Measurements from ENCODE around the gene CDH4. TPM values are rescaled to one million over a fixed set of nuclear protein-coding genes. Genes with fewer than 3 reads are reported as not detected.
"Not testable (repeated sequence)": the region's sequence is repeated elsewhere in the genome, so short reads cannot be mapped to it uniquely, and the experiment has no call there.

Gene CDH4
- total and polyA plus RNA-seq, 12 donors, result 0.04 to 0.25 (median 0.08) TPM; not detected in 5

- no peaks in the 10 kb centered on the region for H3K9me3 ChIP-seq
- DNase-seq (no peak), ATAC-seq (peak in 1 of 8 donors; percentile 46)
- no peaks in the 10 kb centered on the region for H3K27me3 ChIP-seq
- intact Hi-C loops (cut with DNase I), result no loop called here
- no peak overlapping the region for H3K27ac ChIP-seq
- no peak overlapping the region for H3K4me3 ChIP-seq
- H3K4me1 ChIP-seq, result peaks cover 0 to 8% (median 0%) of the 10 kb centered on the region in 9 donors
- WGBS, 2 donors, result 96 to 98% methylated on average over 65 of the region's 65 CpGs
- TF ChIP-seq, protein P1, sequence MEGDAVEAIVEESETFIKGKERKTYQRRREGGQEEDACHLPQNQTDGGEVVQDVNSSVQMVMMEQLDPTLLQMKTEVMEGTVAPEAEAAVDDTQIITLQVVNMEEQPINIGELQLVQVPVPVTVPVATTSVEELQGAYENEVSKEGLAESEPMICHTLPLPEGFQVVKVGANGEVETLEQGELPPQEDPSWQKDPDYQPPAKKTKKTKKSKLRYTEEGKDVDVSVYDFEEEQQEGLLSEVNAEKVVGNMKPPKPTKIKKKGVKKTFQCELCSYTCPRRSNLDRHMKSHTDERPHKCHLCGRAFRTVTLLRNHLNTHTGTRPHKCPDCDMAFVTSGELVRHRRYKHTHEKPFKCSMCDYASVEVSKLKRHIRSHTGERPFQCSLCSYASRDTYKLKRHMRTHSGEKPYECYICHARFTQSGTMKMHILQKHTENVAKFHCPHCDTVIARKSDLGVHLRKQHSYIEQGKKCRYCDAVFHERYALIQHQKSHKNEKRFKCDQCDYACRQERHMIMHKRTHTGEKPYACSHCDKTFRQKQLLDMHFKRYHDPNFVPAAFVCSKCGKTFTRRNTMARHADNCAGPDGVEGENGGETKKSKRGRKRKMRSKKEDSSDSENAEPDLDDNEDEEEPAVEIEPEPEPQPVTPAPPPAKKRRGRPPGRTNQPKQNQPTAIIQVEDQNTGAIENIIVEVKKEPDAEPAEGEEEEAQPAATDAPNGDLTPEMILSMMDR (IDR thresholded peaks at IDR 0.05), result no peak
- peaks cover 0 to 56% (median 0%) of the 10 kb centered on the region in 9 donors for H3K36me3 ChIP-seq
Measured at GRCh38 chr20:61979701-61980635, 727.9 kb downstream of the CDH4 start.

DNA sequence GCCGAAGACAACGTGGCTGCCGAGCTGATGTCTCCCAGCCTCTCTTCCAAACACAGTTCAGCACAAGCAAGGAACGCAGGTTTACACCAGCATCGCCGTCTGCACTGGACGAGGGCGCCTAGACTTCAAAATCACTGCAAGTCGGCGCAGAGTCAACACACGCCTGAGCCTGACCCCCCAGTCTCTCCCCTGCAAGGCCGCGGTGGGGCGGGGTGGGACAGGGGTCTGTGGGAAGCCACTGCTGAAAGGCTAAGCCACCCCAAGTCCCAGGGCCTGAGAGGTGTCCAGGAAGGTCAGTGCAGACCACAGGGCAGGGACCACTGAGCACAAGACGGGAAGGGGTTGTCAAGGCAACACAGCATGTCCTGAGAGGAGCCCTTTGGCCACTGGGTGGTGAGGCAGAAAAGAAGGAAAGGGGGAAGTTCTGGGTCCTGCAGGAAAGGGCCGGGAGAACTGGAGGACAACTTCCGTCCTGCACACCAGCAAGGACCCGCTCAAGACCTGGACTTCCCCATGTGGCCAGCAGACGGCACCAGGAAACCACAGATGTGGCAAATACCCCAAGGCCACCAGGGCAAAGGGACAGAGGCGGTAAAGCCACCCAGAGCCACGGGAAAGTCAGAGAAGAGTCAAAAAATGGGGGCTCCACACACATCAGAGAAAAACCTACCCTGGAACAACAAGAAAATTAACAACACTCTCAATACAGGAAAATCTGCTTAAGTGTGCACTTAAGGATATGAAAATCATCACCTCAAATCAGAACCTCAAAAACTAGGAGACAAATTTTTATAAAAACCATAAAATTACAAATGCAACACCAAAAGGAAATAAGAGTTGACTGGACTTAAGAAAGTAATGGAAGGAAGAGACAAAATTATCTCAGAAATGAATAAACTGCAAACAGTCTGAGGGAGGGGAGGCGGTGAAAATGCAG lies 728.9 kb downstream of the CDH4 start:
- Histone ChIP-seq H3K27me3 (no peaks in the 10 kb centered on the region), H3K9me3 (peaks cover 0 to 3% (median 0%) of the 10 kb centered on the region in 11 donors), H3K4me3 (no peak overlapping the region), H3K4me1 (peaks cover 0 to 12% (median 0%) of the 10 kb centered on the region in 9 donors), H3K27ac (no peak overlapping the region), H3K36me3 (peaks cover 0 to 49% (median 0%) of the 10 kb centered on the region in 9 donors)
- ATAC-seq (peak; percentile 46 to 82 (median 72)), DNase-seq (peak; percentile 28 to 40)
- 79 to 81% methylated on average over 22 of the region's 22 CpGs for WGBS, 2 donors
- TF ChIP-seq, protein P1 (IDR thresholded peaks at IDR 0.05), result peak; percentile 28 to 60 (median 50)
- intact Hi-C loops (cut with DNase I), result no loop called here

DNA sequence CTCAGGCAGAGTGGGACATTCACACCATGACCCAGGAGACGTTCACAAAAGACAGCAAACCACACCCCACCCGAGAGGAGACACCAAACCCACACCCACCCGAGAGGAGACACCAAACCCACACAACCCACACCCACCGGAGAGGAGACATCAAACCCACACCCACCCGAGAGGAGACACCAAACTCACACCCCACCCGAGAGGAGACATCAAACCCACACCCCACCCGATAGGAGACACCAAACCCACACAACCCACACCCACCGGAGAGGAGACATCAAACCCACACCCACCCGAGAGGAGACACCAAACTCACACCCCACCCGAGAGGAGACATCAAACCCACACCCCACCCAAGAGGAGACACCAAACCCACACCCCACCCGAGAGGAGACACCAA lies 729.6 kb downstream of the CDH4 start:
- H3K27me3 ChIP-seq; H3K9me3 ChIP-seq; H3K27ac ChIP-seq; ATAC-seq; intact Hi-C loops (cut with DNase I); H3K4me3 ChIP-seq; DNase-seq: not testable (repeated sequence)
- 88 to 92% methylated on average over 9 to 11 of the region's 11 CpGs for WGBS, 2 donors
- peaks cover 0 to 44% (median 0%) of the 10 kb centered on the region in 9 donors for H3K36me3 ChIP-seq
- peaks cover 0 to 12% (median 3%) of the 10 kb centered on the region in 9 donors for H3K4me1 ChIP-seq

- Histone ChIP-seq H3K9me3 (peaks cover 0 to 3% (median 0%) of the 10 kb centered on the region in 11 donors), H3K36me3 (peaks cover 0 to 48% (median 2%) of the 10 kb centered on the region in 9 donors), H3K27ac (no peak overlapping the region), H3K4me1 (peaks cover 0 to 12% (median 3%) of the 10 kb centered on the region in 9 donors), H3K27me3 (no peaks in the 10 kb centered on the region), H3K4me3 (no peak overlapping the region)
- WGBS, 2 donors, result 84 to 88% methylated on average over 18 of the region's 18 CpGs
- ATAC-seq, result no peak
- intact Hi-C loops (cut with DNase I), result no loop called here
- no peak for DNase-seq
- TF ChIP-seq, protein P1 (IDR thresholded peaks at IDR 0.05), result no peak
Measured at GRCh38 chr20:61982191-61982950, 730.3 kb downstream of the CDH4 start.

Measured in heart right ventricle (tissue), 16 donors.